ENCODE data around the gene FAIM2. TPM values are rescaled to one million over a fixed set of nuclear protein-coding genes. Genes with fewer than 3 reads are reported as not detected.

FAIM2 gene
- total RNA-seq, 1 donor from 2014 or later, result 17.9 TPM

- DNase-seq (ENCODE audit: low spot score in 2 of 2) (no peak), FAIRE-seq (no peak)
Measured at GRCh38 chr12:49921299-49921698, 17.6 kb upstream of the FAIM2 start.

GRCh38 chr12:49920915-49921286, 17.2 kb upstream of the FAIM2 start:
- no peak for DNase-seq (ENCODE audit: low spot score in 2 of 2)
- no peak for FAIRE-seq

- FAIRE-seq (no peak), DNase-seq (ENCODE audit: low spot score in 2 of 2) (no peak)
Measured at GRCh38 chr12:49920241-49920914, 16.7 kb upstream of the FAIM2 start.

- FAIRE-seq (no peak), DNase-seq (ENCODE audit: low spot score in 2 of 2) (no peak)
Measured at GRCh38 chr12:49917788-49918173, 14.1 kb upstream of the FAIM2 start.

GRCh38 chr12:49917166-49917787, 13.6 kb upstream of the FAIM2 start:
- FAIRE-seq, result no peak
- DNase-seq (ENCODE audit: low spot score in 2 of 2), result no peak

- no peak for DNase-seq (ENCODE audit: low spot score in 2 of 2)
- FAIRE-seq, result peak; percentile 17
Measured at GRCh38 chr12:49916129-49916919, 12.6 kb upstream of the FAIM2 start.

- no peak for DNase-seq (ENCODE audit: low spot score in 2 of 2)
- FAIRE-seq, result no peak
Measured at GRCh38 chr12:49912345-49913255, 8.9 kb upstream of the FAIM2 start.

GRCh38 chr12:49911213-49911605, 7.5 kb upstream of the FAIM2 start:
- FAIRE-seq, result no peak
- no peak for DNase-seq (ENCODE audit: low spot score in 2 of 2)

- DNase-seq (ENCODE audit: low spot score in 2 of 2) (no peak), FAIRE-seq (no peak)
Measured at GRCh38 chr12:49910331-49911212, 6.9 kb upstream of the FAIM2 start.

GRCh38 chr12:49909826-49910225, 6.1 kb upstream of the FAIM2 start:
- no peak for DNase-seq (ENCODE audit: low spot score in 2 of 2)
- FAIRE-seq, result no peak

GRCh38 chr12:49909356-49909755, 5.7 kb upstream of the FAIM2 start:
- DNase-seq (ENCODE audit: low spot score in 2 of 2) (no peak), FAIRE-seq (no peak)

- FAIRE-seq (no peak), DNase-seq (ENCODE audit: low spot score in 2 of 2) (peak in 1 of 2 donors; percentile 25)
Measured at GRCh38 chr12:49907352-49907751, 3.7 kb upstream of the FAIM2 start.

GRCh38 chr12:49905718-49906314, 2.1 kb upstream of the FAIM2 start:
- DNase-seq (ENCODE audit: low spot score in 2 of 2), result no peak
- no peak for FAIRE-seq

- FAIRE-seq, result no peak
Measured at GRCh38 chr12:49904601-49905000, 901 bp upstream of the FAIM2 start.

GRCh38 chr12:49903351-49903699, 375 bp downstream of the FAIM2 start:
- DNase-seq (ENCODE audit: low spot score in 2 of 2) (no peak), FAIRE-seq (no peak)

More at GRCh38 chr12:49904601-49905000, 901 bp upstream of the FAIM2 start:
- peak in 1 of 2 donors; percentile 18 for DNase-seq (ENCODE audit: low spot score in 2 of 2)

- FAIRE-seq, result no peak
- peak; percentile 50 to 71 for DNase-seq (ENCODE audit: low spot score in 2 of 2)
Measured at GRCh38 chr12:49902399-49903350, 1.0 kb downstream of the FAIM2 start.

- FAIRE-seq (no peak), DNase-seq (ENCODE audit: low spot score in 2 of 2) (no peak)
Measured at GRCh38 chr12:49901986-49902385, 1.7 kb downstream of the FAIM2 start.

- DNase-seq (ENCODE audit: low spot score in 2 of 2) (no peak), FAIRE-seq (no peak)
Measured at GRCh38 chr12:49901026-49901425, 2.7 kb downstream of the FAIM2 start.

All from frontal cortex (tissue), 4 donors.